ENCODE measurements around the gene CREG2.

Gene CREG2

DNA sequence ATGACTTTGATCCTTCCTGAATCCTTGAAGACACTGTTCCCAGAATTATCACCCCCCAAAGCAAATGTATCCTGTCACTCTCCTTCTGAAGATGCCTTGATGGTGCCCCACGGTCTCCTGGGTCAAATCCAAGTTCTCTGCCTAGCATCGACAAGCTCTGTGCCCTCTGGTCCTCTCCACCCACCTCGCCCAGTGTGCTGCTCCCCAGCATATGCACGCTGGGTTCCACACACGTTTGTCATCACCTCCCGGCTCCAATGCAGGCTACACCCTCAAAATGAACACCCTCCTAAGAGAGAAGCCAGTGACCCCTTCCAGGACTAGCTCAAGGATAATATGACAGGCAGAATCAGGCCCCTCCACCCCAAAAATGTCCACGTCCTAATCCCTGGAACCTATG is 39.5 kb upstream of the CREG2 start:
- Histone ChIP-seq H3K27ac (ENCODE audit: low read depth, low read length) (no peak overlapping the region), H3K9me3 (ENCODE audit: control insufficient read depth, insufficient read depth, low read depth, low read length) (no peaks in the 10 kb centered on the region), H3K4me1 (ENCODE audit: control insufficient read depth, insufficient read depth, low read length) (no peaks in the 10 kb centered on the region), H3K27me3 (ENCODE audit: control insufficient read depth, insufficient read depth, low read length) (no peaks in the 10 kb centered on the region), H3K4me3 (ENCODE audit: low read depth, low read length) (no peak overlapping the region), H3K36me3 (ENCODE audit: control insufficient read depth, insufficient read depth, low read length) (no peaks in the 10 kb centered on the region), H3K9ac (ENCODE audit: low read length) (no peak overlapping the region)

GRCh38 chr2:101420623-101421022 is 33.3 kb upstream of the CREG2 start:
- Histone ChIP-seq H3K9me3 (ENCODE audit: control insufficient read depth, insufficient read depth, low read depth, low read length) (no peaks in the 10 kb centered on the region), H3K4me3 (ENCODE audit: low read depth, low read length) (no peak overlapping the region), H3K27me3 (ENCODE audit: control insufficient read depth, insufficient read depth, low read length) (no peaks in the 10 kb centered on the region), H3K36me3 (ENCODE audit: control insufficient read depth, insufficient read depth, low read length) (no peaks in the 10 kb centered on the region), H3K9ac (ENCODE audit: low read length) (no peak overlapping the region), H3K27ac (ENCODE audit: low read depth, low read length) (no peak overlapping the region), H3K4me1 (ENCODE audit: control insufficient read depth, insufficient read depth, low read length) (no peaks in the 10 kb centered on the region)

DNA sequence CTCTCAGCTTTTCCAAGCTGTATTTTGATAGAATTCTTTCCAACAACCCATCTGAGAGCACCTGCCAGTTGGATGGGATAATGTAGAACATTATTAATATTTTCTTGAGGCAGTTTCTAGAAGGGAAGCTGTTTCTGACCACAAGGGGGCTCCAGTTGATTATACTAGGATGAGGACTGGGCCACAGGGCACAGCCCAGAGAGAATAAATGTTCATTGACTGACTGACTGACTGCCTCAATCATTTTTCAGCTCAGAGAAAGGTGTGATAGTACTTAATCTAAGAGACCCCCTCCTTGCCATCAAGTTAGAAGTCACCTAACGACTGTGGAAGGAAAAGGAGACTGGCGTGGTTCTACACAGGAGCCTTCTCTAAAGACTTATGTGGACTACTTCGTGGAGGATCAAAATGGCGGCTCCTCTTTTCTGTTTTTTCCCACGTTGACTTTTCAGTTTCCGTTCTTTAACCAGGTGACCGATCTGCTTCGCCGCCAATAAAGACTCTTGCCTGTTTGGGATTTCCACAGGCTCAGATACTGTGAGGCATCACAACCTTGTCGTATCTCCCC is 31.9 kb upstream of the CREG2 start:
- H3K4me1 ChIP-seq (ENCODE audit: control insufficient read depth, insufficient read depth, low read length) = no peaks in the 10 kb centered on the region
- no peaks in the 10 kb centered on the region for H3K27me3 ChIP-seq (ENCODE audit: control insufficient read depth, insufficient read depth, low read length)
- H3K4me3 ChIP-seq (ENCODE audit: low read depth, low read length) = no peak overlapping the region
- no peak overlapping the region for H3K9ac ChIP-seq (ENCODE audit: low read length)
- H3K27ac ChIP-seq (ENCODE audit: low read depth, low read length) = no peak overlapping the region
- no peaks in the 10 kb centered on the region for H3K36me3 ChIP-seq (ENCODE audit: control insufficient read depth, insufficient read depth, low read length)
- peaks cover 9% of the 10 kb centered on the region for H3K9me3 ChIP-seq (ENCODE audit: control insufficient read depth, insufficient read depth, low read depth, low read length)

DNA sequence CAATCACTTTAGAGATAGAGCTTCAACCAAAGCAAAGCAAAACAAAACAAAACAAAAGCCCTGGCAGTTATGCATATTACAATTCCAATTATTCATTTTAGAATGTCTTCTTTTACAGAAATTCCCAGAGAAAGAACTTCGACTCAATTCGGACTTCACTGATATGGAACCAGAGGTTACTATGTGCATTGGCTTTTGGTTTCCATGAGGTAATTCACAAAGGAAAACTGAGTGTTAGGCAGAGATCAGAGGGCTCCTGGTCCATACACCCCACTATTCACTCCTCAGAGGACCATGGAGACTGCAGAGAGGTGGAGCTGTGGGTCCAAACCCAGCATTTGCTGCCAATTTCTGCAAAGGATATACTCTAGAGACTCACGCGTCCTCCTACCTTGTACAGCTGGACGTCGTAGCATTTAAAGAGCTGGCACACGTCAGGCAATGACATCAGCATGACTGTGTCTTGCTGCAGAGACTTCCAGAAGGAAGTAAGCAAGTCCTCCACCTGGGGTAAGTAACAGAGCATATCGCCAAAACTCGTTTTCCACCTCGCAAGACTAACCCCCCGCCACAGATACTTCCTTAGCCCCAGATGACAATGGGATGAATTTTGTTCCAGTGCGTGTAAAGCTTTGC is 31.3 kb upstream of the CREG2 start:
- Histone ChIP-seq H3K4me3 (ENCODE audit: low read depth, low read length) (no peak overlapping the region), H3K27me3 (ENCODE audit: control insufficient read depth, insufficient read depth, low read length) (no peaks in the 10 kb centered on the region), H3K9ac (ENCODE audit: low read length) (no peak overlapping the region), H3K36me3 (ENCODE audit: control insufficient read depth, insufficient read depth, low read length) (no peaks in the 10 kb centered on the region), H3K27ac (ENCODE audit: low read depth, low read length) (no peak overlapping the region), H3K4me1 (ENCODE audit: control insufficient read depth, insufficient read depth, low read length) (no peaks in the 10 kb centered on the region), H3K9me3 (ENCODE audit: control insufficient read depth, insufficient read depth, low read depth, low read length) (peaks cover 9% of the 10 kb centered on the region)

- H3K4me1 ChIP-seq (ENCODE audit: control insufficient read depth, insufficient read depth, low read length) = no peaks in the 10 kb centered on the region
- H3K9me3 ChIP-seq (ENCODE audit: control insufficient read depth, insufficient read depth, low read depth, low read length) = peaks cover 9% of the 10 kb centered on the region
- no peak overlapping the region for H3K4me3 ChIP-seq (ENCODE audit: low read depth, low read length)
- no peaks in the 10 kb centered on the region for H3K27me3 ChIP-seq (ENCODE audit: control insufficient read depth, insufficient read depth, low read length)
- no peak overlapping the region for H3K9ac ChIP-seq (ENCODE audit: low read length)
- H3K36me3 ChIP-seq (ENCODE audit: control insufficient read depth, insufficient read depth, low read length) = no peaks in the 10 kb centered on the region
- no peak overlapping the region for H3K27ac ChIP-seq (ENCODE audit: low read depth, low read length)
Observed at GRCh38 chr2:101416609-101417008, 29.3 kb upstream of the CREG2 start.

DNA sequence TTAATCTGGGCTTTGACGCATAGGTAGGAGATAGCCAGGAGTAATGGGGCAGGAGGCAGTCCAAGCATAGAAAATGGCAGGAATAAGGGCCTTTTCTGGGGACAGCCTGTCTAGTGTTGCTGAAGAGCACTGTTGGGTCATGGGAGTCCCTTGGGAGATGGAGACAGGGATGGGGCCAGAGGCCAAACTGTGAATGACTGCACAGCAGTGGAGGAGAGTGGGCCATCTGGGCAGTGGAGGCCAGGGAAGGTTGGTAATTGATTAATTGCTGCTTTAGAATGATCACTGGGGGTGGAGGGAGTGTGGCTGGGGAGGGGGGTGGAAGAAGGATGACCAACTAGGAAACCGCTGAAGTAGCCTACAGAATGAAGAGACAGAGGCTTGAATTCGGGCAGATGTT is 28.6 kb upstream of the CREG2 start:
- Histone ChIP-seq H3K9me3 (ENCODE audit: control insufficient read depth, insufficient read depth, low read depth, low read length) (peaks cover 9% of the 10 kb centered on the region), H3K4me1 (ENCODE audit: control insufficient read depth, insufficient read depth, low read length) (no peaks in the 10 kb centered on the region), H3K4me3 (ENCODE audit: low read depth, low read length) (no peak overlapping the region), H3K36me3 (ENCODE audit: control insufficient read depth, insufficient read depth, low read length) (no peaks in the 10 kb centered on the region), H3K27ac (ENCODE audit: low read depth, low read length) (no peak overlapping the region), H3K9ac (ENCODE audit: low read length) (no peak overlapping the region), H3K27me3 (ENCODE audit: control insufficient read depth, insufficient read depth, low read length) (no peaks in the 10 kb centered on the region)

GRCh38 chr2:101415220-101415619 is 27.9 kb upstream of the CREG2 start:
- Histone ChIP-seq H3K27me3 (ENCODE audit: control insufficient read depth, insufficient read depth, low read length) (no peaks in the 10 kb centered on the region), H3K9ac (ENCODE audit: low read length) (no peak overlapping the region), H3K9me3 (ENCODE audit: control insufficient read depth, insufficient read depth, low read depth, low read length) (peaks cover 9% of the 10 kb centered on the region), H3K4me3 (ENCODE audit: low read depth, low read length) (no peak overlapping the region), H3K4me1 (ENCODE audit: control insufficient read depth, insufficient read depth, low read length) (no peaks in the 10 kb centered on the region), H3K27ac (ENCODE audit: low read depth, low read length) (no peak overlapping the region), H3K36me3 (ENCODE audit: control insufficient read depth, insufficient read depth, low read length) (no peaks in the 10 kb centered on the region)

DNA sequence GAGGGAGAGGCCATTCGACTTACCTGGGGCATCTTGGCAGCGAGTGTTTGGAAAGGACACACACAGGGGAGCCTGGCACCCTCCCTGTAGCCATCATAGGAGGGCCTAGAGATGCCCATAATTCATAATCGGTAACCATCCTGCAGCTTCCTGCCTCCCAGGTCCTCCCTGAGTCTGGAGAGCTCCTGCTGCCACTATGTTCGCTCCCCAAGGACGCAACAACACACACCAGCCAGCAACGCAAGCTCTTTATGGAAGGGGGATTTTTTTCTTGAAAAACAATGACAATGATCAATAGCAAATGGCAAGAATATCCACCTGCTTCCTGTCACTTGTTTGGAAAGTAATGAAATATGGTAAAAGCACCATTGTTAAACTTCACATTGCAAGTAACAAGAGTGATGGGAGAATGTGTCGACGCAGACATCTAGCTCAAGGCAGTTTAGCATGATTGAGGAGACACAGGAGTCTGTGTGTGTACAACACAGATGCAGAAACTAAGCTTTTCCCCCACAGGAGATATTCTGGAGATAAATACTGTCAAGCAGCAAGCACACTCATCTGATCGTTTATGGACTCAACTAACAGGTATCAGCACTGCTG is 24.9 kb upstream of the CREG2 start:
- H3K9ac ChIP-seq (ENCODE audit: low read length) = no peak overlapping the region
- no peak overlapping the region for H3K4me3 ChIP-seq (ENCODE audit: low read depth, low read length)
- H3K9me3 ChIP-seq (ENCODE audit: control insufficient read depth, insufficient read depth, low read depth, low read length) = peaks cover 9% of the 10 kb centered on the region
- H3K27ac ChIP-seq (ENCODE audit: low read depth, low read length) = no peak overlapping the region
- no peaks in the 10 kb centered on the region for H3K4me1 ChIP-seq (ENCODE audit: control insufficient read depth, insufficient read depth, low read length)
- no peaks in the 10 kb centered on the region for H3K27me3 ChIP-seq (ENCODE audit: control insufficient read depth, insufficient read depth, low read length)
- no peaks in the 10 kb centered on the region for H3K36me3 ChIP-seq (ENCODE audit: control insufficient read depth, insufficient read depth, low read length)

DNA sequence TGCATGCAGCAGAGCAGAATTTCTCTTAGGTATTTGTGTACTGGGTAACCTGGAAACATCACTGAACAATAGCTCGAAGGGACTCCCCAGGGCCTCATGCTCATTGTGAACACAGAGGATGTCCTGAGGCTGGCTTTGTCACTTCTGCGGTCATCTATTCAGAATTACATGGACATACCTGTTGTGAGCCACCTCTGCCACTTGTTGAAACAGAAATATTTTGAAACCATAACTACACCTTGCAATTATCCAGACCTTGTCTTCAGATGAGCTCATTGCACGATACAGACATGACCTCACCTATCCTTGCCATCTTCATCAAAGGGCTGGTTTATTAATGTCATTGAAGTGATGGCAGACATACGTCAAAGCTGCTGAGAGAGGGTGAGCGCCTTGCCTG is 23.4 kb upstream of the CREG2 start:
- no peaks in the 10 kb centered on the region for H3K27me3 ChIP-seq (ENCODE audit: control insufficient read depth, insufficient read depth, low read length)
- no peak overlapping the region for H3K27ac ChIP-seq (ENCODE audit: low read depth, low read length)
- H3K9me3 ChIP-seq (ENCODE audit: control insufficient read depth, insufficient read depth, low read depth, low read length) = peaks cover 9% of the 10 kb centered on the region
- H3K9ac ChIP-seq (ENCODE audit: low read length) = no peak overlapping the region
- no peaks in the 10 kb centered on the region for H3K36me3 ChIP-seq (ENCODE audit: control insufficient read depth, insufficient read depth, low read length)
- no peaks in the 10 kb centered on the region for H3K4me1 ChIP-seq (ENCODE audit: control insufficient read depth, insufficient read depth, low read length)
- no peak overlapping the region for H3K4me3 ChIP-seq (ENCODE audit: low read depth, low read length)

- Histone ChIP-seq H3K4me3 (ENCODE audit: low read depth, low read length) (no peak overlapping the region), H3K27ac (ENCODE audit: low read depth, low read length) (no peak overlapping the region), H3K9ac (ENCODE audit: low read length) (no peak overlapping the region), H3K4me1 (ENCODE audit: control insufficient read depth, insufficient read depth, low read length) (no peaks in the 10 kb centered on the region), H3K36me3 (ENCODE audit: control insufficient read depth, insufficient read depth, low read length) (no peaks in the 10 kb centered on the region), H3K9me3 (ENCODE audit: control insufficient read depth, insufficient read depth, low read depth, low read length) (peaks cover 8% of the 10 kb centered on the region), H3K27me3 (ENCODE audit: control insufficient read depth, insufficient read depth, low read length) (no peaks in the 10 kb centered on the region)
Observed at GRCh38 chr2:101410114-101410513, 22.8 kb upstream of the CREG2 start.

DNA sequence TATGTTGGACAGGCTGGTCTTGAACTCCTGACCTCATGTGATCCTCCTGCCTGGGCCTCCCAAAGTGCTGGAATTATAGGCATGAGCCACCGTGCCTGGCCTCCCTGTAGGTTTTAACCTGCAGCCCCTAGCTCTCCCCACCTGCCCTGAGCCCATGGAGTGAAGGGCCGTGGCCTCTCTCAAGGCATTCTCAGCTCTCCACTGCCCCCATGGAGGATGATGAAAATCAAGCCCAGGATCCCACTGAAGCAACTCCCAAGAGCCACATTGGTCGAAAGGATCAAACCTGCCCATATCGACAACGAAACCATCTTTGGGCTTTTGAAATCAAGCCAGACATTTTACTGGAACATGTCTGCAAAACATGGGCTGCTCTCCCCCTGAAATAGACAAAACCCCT is 22.4 kb upstream of the CREG2 start:
- Histone ChIP-seq H3K4me1 (ENCODE audit: control insufficient read depth, insufficient read depth, low read length) (no peaks in the 10 kb centered on the region), H3K9me3 (ENCODE audit: control insufficient read depth, insufficient read depth, low read depth, low read length) (peaks cover 4% of the 10 kb centered on the region), H3K27me3 (ENCODE audit: control insufficient read depth, insufficient read depth, low read length) (no peaks in the 10 kb centered on the region), H3K27ac (ENCODE audit: low read depth, low read length) (no peak overlapping the region), H3K4me3 (ENCODE audit: low read depth, low read length) (no peak overlapping the region), H3K36me3 (ENCODE audit: control insufficient read depth, insufficient read depth, low read length) (no peaks in the 10 kb centered on the region), H3K9ac (ENCODE audit: low read length) (no peak overlapping the region)
